Tibial nerve (tissue), 4 donors: ENCODE results near the gene RAPSN.

Experiments used
- EP300 ChIP-seq, 2 donors: sonication (generic); formaldehyde crosslinking; IDR thresholded peaks; one replicate each; pipeline ENCODE4 v1.6.1; 2017; ENCODE audit warnings: antibody characterized with exemption in 2 of 2, mild to moderate bottlenecking in 1 of 2
- TF ChIP-seq, protein P1 (sequence below), 5 experiments: fragments of 200-600 bp in 3 of 5; fragments of 450-650 bp in 2 of 5; sonication (generic) in 3 of 5; IDR thresholded peaks; one replicate each; pipeline ENCODE4 v1.5.1; 2016 to 2019; ENCODE audit warnings: antibody characterized with exemption in 5 of 5, mild to moderate bottlenecking in 3 of 5, moderate library complexity in 2 of 5

- no peak for TF ChIP-seq EP300 (IDR thresholded peaks at IDR 0.05)
- TF ChIP-seq, protein P1, sequence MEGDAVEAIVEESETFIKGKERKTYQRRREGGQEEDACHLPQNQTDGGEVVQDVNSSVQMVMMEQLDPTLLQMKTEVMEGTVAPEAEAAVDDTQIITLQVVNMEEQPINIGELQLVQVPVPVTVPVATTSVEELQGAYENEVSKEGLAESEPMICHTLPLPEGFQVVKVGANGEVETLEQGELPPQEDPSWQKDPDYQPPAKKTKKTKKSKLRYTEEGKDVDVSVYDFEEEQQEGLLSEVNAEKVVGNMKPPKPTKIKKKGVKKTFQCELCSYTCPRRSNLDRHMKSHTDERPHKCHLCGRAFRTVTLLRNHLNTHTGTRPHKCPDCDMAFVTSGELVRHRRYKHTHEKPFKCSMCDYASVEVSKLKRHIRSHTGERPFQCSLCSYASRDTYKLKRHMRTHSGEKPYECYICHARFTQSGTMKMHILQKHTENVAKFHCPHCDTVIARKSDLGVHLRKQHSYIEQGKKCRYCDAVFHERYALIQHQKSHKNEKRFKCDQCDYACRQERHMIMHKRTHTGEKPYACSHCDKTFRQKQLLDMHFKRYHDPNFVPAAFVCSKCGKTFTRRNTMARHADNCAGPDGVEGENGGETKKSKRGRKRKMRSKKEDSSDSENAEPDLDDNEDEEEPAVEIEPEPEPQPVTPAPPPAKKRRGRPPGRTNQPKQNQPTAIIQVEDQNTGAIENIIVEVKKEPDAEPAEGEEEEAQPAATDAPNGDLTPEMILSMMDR (IDR thresholded peaks at IDR 0.05), result no peak
These were observed 18.4 kb upstream of the RAPSN start for GRCh38 chr11:47467357-47467756.
